A673 (cell line): ENCODE measurements around the gene GUCA2A. TPM values are rescaled to one million over a fixed set of nuclear protein-coding genes. Genes with fewer than 3 reads are reported as not detected.
A peak's percentile ranks its signal among the peaks of the same experiment; 100 is the strongest.

ENCODE experiments used
- BruUV-seq: library from RNA; stranded (reverse); fragments of 400-500 nt; replicated peaks from 2 replicates; lab custom pipeline; 2021; lab: Mats Ljungman, UMichigan
- CTCF ChIA-PET: fragments of 300-600 bp; sonication (Branson Sonifier 250); formaldehyde crosslinking; loops from one replicate; lab custom pipeline; 2022; ENCODE audit warnings: antibody characterized with exemption; lab: Charles Lee
- POLR2A ChIA-PET: fragments of 300-600 bp; sonication (Branson Sonifier 250); formaldehyde crosslinking; loops from one replicate; lab custom pipeline; 2022; ENCODE audit warnings: antibody characterized with exemption; ENCODE audit not compliant: low non-redundant PET; lab: Charles Lee
- DNase-seq: peaks from one replicate; pipeline ENCODE4 v3.0.0-alpha.2; 2015; ENCODE audit warnings: low spot score
- H3K27ac ChIP-seq: fragments of 200-600 bp; sonication (generic); 2 replicates; pipeline ENCODE4 v1.5.1; 2016; ENCODE audit warnings: mixed run types, low read depth, mild to moderate bottlenecking, mixed read lengths, antibody characterized with exemption, low read length; ENCODE audit not compliant: poor library complexity, severe bottlenecking
- H3K27me3 ChIP-seq: fragments of 200-600 bp; sonication (generic); replicated peaks from 2 replicates; pipeline ENCODE4 v1.6.1; 2017; ENCODE audit warnings: mixed run types, low read depth, mild to moderate bottlenecking, mixed read lengths, antibody characterized with exemption, low read length; ENCODE audit not compliant: insufficient read depth, poor library complexity
- H3K36me3 ChIP-seq: fragments of 200-600 bp; sonication (generic); 2 replicates; pipeline ENCODE4 v1.6.1; 2016; ENCODE audit warnings: mixed run types, mild to moderate bottlenecking, mixed read lengths, antibody characterized with exemption, low read length; ENCODE audit not compliant: insufficient read depth, poor library complexity, severe bottlenecking
- H3K4me1 ChIP-seq: fragments of 200-600 bp; sonication (generic); 2 replicates; pipeline ENCODE4 v1.6.1; 2017; ENCODE audit warnings: mixed run types, mild to moderate bottlenecking, mixed read lengths, antibody characterized with exemption, low read length; ENCODE audit not compliant: insufficient read depth, poor library complexity, severe bottlenecking
- H3K4me3 ChIP-seq: fragments of 200-600 bp; sonication (generic); 2 replicates; pipeline ENCODE4 v1.5.1; 2016; ENCODE audit warnings: low read depth, mixed run types, mild to moderate bottlenecking, mixed read lengths, low read length; ENCODE audit not compliant: poor library complexity, severe bottlenecking
- H3K9me3 ChIP-seq: fragments of 200-600 bp; sonication (generic); 2 replicates; pipeline ENCODE4 v1.6.1; 2016; ENCODE audit warnings: mixed run types, low read depth, mild to moderate bottlenecking, mixed read lengths, antibody characterized with exemption, low read length; ENCODE audit not compliant: poor library complexity, severe bottlenecking
- CTCF ChIP-seq: fragments of 300-800, 200-600 bp; sonication (generic); conservative IDR thresholded peaks from 2 replicates; pipeline ENCODE4 v1.5.1; 2017; ENCODE audit warnings: low read depth, mild to moderate bottlenecking, antibody characterized with exemption, low read length, moderate library complexity, mixed read lengths
- EZH2 ChIP-seq: fragments of 200-600 bp; sonication (generic); IDR thresholded peaks from 2 replicates; pipeline ENCODE4 v1.6.1; 2017; ENCODE audit warnings: borderline replicate concordance, low read depth, mild to moderate bottlenecking, mixed read lengths, antibody characterized with exemption, low read length; ENCODE audit not compliant: poor library complexity, severe bottlenecking
- intact Hi-C: fragments of 100-400 bp; cut with micrococcal nuclease; formaldehyde crosslinking; loops from one replicate; pipeline ENCODE4 v1.10.0; 2022; ENCODE audit not compliant: unreplicated experiment
- total RNA-seq: library from RNA; stranded (reverse); gene quantifications from 2 replicates; pipeline ENCODE4 v1.2.3, GENCODE V29; 2021

The GUCA2A gene
- total RNA-seq, 1 experiment from 2014 or later = not detected

GRCh38 chr1:42178249-42178648 lies 13.7 kb upstream of the GUCA2A start:
- no peak for DNase-seq
- no peak overlapping the region for H3K27ac ChIP-seq
- H3K4me3 ChIP-seq = no peak overlapping the region
- TF ChIP-seq EZH2 (no peak), CTCF (no peak)
- H3K4me1 ChIP-seq = peaks cover 7% of the 10 kb centered on the region
- no peaks in the 10 kb centered on the region for H3K9me3 ChIP-seq
- CTCF ChIA-PET = no interaction called here
- BruUV-seq = no TSS peak
- H3K36me3 ChIP-seq = no peaks in the 10 kb centered on the region
- H3K27me3 ChIP-seq = no peaks in the 10 kb centered on the region
- intact Hi-C loops = loop anchor here (10.0 kb wide), 1 partner anchor 157 kb away; the partner anchor contains the start of gene FOXJ3
- POLR2A ChIA-PET = no interaction called here

- peaks cover 7% of the 10 kb centered on the region for H3K4me1 ChIP-seq
- no peaks in the 10 kb centered on the region for H3K9me3 ChIP-seq
- no peaks in the 10 kb centered on the region for H3K27me3 ChIP-seq
- H3K36me3 ChIP-seq = no peaks in the 10 kb centered on the region
- no peak for DNase-seq
- BruUV-seq = no TSS peak
- no peak overlapping the region for H3K4me3 ChIP-seq
- H3K27ac ChIP-seq = no peak overlapping the region
- intact Hi-C loops = loop anchor here (10.0 kb wide), 1 partner anchor 157 kb away; the partner anchor contains the start of gene FOXJ3
- ChIA-PET CTCF (no interaction called here), POLR2A (no interaction called here)
- no peak for TF ChIP-seq CTCF
- no peak for TF ChIP-seq EZH2
Measured at GRCh38 chr1:42177541-42177981, 13.0 kb upstream of the GUCA2A start.

GRCh38 chr1:42176902-42177519 lies 12.5 kb upstream of the GUCA2A start:
- no peaks in the 10 kb centered on the region for H3K27me3 ChIP-seq
- BruUV-seq = TSS peak; percentile 23
- peak; percentile 40 for DNase-seq
- CTCF ChIA-PET = no interaction called here
- intact Hi-C loops = loop anchor here (10.0 kb wide), 1 partner anchor 158 kb away; the partner anchor contains the start of gene FOXJ3
- no peaks in the 10 kb centered on the region for H3K9me3 ChIP-seq
- H3K36me3 ChIP-seq = no peaks in the 10 kb centered on the region
- POLR2A ChIA-PET = no interaction called here
- H3K27ac ChIP-seq = no peak overlapping the region
- TF ChIP-seq CTCF = peak; percentile 82
- TF ChIP-seq EZH2 = no peak
- no peak overlapping the region for H3K4me3 ChIP-seq
- H3K4me1 ChIP-seq = peaks cover 7% of the 10 kb centered on the region
